Measurements from ENCODE around the gene CYP26B1. TPM values are rescaled to one million over a fixed set of nuclear protein-coding genes. Genes with fewer than 3 reads are reported as not detected.

CYP26B1 gene
- total and polyA plus RNA-seq, 9 of the 15 experiments (the other 6 are each of a cell fraction or from before 2014, with no cell fraction given), result 0.01 to 0.13 (median 0.04) TPM; not detected in 6

- no peaks in the 10 kb centered on the region for H4K20me1 ChIP-seq (replicated peaks; ENCODE audit: control insufficient read depth, insufficient read depth, low read length)
- no peak overlapping the region for H3K4me2 ChIP-seq (ENCODE audit: insufficient read depth, low read length)
- H3K79me2 ChIP-seq (ENCODE audit: control insufficient read depth, insufficient read depth, low read length), result no peaks in the 10 kb centered on the region
- ATAC-seq, result peak; percentile 59
- in situ Hi-C loops (cut with MboI), result no loop called here
- H2AFZ ChIP-seq (ENCODE audit: low read depth, low read length), result no peak overlapping the region
- no peaks in the 10 kb centered on the region for H3K36me3 ChIP-seq (ENCODE audit: control insufficient read depth, insufficient read depth, low read length)
- H3K27ac ChIP-seq (ENCODE audit: extremely low read depth, low read depth, low read length), result no peak overlapping the region
- H3K9me3 ChIP-seq (replicated peaks; ENCODE audit: control insufficient read depth, insufficient read depth, low read depth, low read length), result no peaks in the 10 kb centered on the region
- no peak overlapping the region for H3K9ac ChIP-seq (ENCODE audit: insufficient read depth in 1 of 2, low read depth in 2 of 2, low read length in 2 of 2)
- peaks cover 0 to 9% of the 10 kb centered on the region in 2 experiments; a peak in 4 of 5 replicates for H3K27me3 ChIP-seq (ENCODE audit: control insufficient read depth in 2 of 2, insufficient read depth in 2 of 2, low read length in 2 of 2)
- intact Hi-C loops (cut with micrococcal nuclease), result no loop called here
- no peaks in the 10 kb centered on the region for H3K9me1 ChIP-seq (ENCODE audit: control insufficient read depth, insufficient read depth, low read length)
- WGBS (ENCODE audit: insufficient coverage, low coverage, missing lambda C conversion rate), result 6% methylated on average over 8 of the region's 8 CpGs
- peak in 3 of 4 experiments; percentile 18 to 23 (median 19) for DNase-seq (ENCODE audit: extremely low read depth in 1 of 4, low spot score in 3 of 4)
- POLR2A ChIA-PET, result no interaction called here
- CTCF ChIA-PET (ENCODE audit: low intra/inter-chr PET ratio), result no interaction called here
- H3K4me3 ChIP-seq, result no peak overlapping the region
- BruUV-seq (replicated peaks), result no TSS peak
- FAIRE-seq, result no peak
- H3K4me1 ChIP-seq (replicated peaks in 1 of 2; ENCODE audit: control insufficient read depth in 2 of 2, insufficient read depth in 2 of 2, low read length in 2 of 2), result no peaks in the 10 kb centered on the region; a peak in 3 of 5 replicates
- TF ChIP-seq SRF (CRISPR knock-in tag; IDR thresholded peaks at IDR 0.05) (no peak), PPARD (CRISPR knock-in tag; IDR thresholded peaks at IDR 0.05) (no peak), FOXA1 (IDR thresholded peaks at IDR 0.05; ENCODE audit: borderline replicate concordance) (no peak), BCLAF1 (IDR thresholded peaks at IDR 0.05; ENCODE audit: borderline replicate concordance in 1 of 2, control insufficient read depth in 1 of 2, low read depth in 2 of 2, low read length in 1 of 2) (no peak), KLF6 (CRISPR knock-in tag; IDR thresholded peaks at IDR 0.05; ENCODE audit: borderline replicate concordance) (peak; percentile 75; the same call in 1 of the 2 replicates), TSC22D4 (tag; IDR thresholded peaks at IDR 0.05) (no peak), NR2C2 (CRISPR knock-in tag; IDR thresholded peaks at IDR 0.05) (no peak), NR2C2 (tag; IDR thresholded peaks at IDR 0.05) (peak; percentile 95), SIN3A (IDR thresholded peaks at IDR 0.05; ENCODE audit: borderline replicate concordance in 2 of 2, control insufficient read depth in 1 of 2, low read depth in 2 of 2, low read length in 2 of 2) (no peak), EP400 (IDR thresholded peaks at IDR 0.05) (no peak), IRF1 (CRISPR knock-in tag; IDR thresholded peaks at IDR 0.05; ENCODE audit: borderline replicate concordance) (no peak), CREM (IDR thresholded peaks at IDR 0.05; ENCODE audit: low read depth) (peak; percentile 47; the same call in 1 of the 2 replicates), NFATC3 (IDR thresholded peaks at IDR 0.05) (no peak), RAD21 (CRISPR knock-in tag; conservative IDR thresholded peaks at IDR 0.05 in 1 of 2, IDR thresholded peaks at IDR 0.05 in 1 of 2) (peak in 1 of 2 experiments; percentile 24; a peak in 1 of 4 replicates), ZNF175 (CRISPR knock-in tag; IDR thresholded peaks at IDR 0.05; ENCODE audit: low read depth) (no peak), GABPA (tag; conservative IDR thresholded peaks at IDR 0.05; ENCODE audit: low read depth) (peak; percentile 32; the same call in 1 of the 2 replicates), NR2F6 (CRISPR knock-in tag; IDR thresholded peaks at IDR 0.05) (peak; percentile 90; the same call in 1 of the 2 replicates), FOSL1 (tag; conservative IDR thresholded peaks at IDR 0.05) (peak; percentile 19; the same call in 1 of the 2 replicates)
These were observed 57.4 kb downstream of the CYP26B1 start for GRCh38 chr2:72090271-72090720.
